ENCODE measurements around the gene SDK1.

SDK1 gene

GRCh38 chr7:3896169-3896765 is 595.2 kb downstream of the SDK1 start:
- H3K36me3 ChIP-seq (ENCODE audit: control insufficient read depth in 2 of 2, insufficient read depth in 2 of 2, low read length in 2 of 2) = no peaks in the 10 kb centered on the region
- H3K27me3 ChIP-seq (ENCODE audit: control insufficient read depth in 1 of 2, insufficient read depth in 2 of 2, low read length in 2 of 2) = no peaks in the 10 kb centered on the region
- no peaks in the 10 kb centered on the region for H3K9me3 ChIP-seq (ENCODE audit: control insufficient read depth in 2 of 2, low read length in 2 of 2)
- H3K4me1 ChIP-seq (ENCODE audit: control insufficient read depth, insufficient read depth, low read length) = no peaks in the 10 kb centered on the region
- no peak overlapping the region for H3K27ac ChIP-seq (ENCODE audit: low read length)
- no peak overlapping the region for H3K4me3 ChIP-seq (ENCODE audit: low read length in 2 of 2)
- H3K9ac ChIP-seq (ENCODE audit: low read length in 2 of 2) = no peak overlapping the region

DNA sequence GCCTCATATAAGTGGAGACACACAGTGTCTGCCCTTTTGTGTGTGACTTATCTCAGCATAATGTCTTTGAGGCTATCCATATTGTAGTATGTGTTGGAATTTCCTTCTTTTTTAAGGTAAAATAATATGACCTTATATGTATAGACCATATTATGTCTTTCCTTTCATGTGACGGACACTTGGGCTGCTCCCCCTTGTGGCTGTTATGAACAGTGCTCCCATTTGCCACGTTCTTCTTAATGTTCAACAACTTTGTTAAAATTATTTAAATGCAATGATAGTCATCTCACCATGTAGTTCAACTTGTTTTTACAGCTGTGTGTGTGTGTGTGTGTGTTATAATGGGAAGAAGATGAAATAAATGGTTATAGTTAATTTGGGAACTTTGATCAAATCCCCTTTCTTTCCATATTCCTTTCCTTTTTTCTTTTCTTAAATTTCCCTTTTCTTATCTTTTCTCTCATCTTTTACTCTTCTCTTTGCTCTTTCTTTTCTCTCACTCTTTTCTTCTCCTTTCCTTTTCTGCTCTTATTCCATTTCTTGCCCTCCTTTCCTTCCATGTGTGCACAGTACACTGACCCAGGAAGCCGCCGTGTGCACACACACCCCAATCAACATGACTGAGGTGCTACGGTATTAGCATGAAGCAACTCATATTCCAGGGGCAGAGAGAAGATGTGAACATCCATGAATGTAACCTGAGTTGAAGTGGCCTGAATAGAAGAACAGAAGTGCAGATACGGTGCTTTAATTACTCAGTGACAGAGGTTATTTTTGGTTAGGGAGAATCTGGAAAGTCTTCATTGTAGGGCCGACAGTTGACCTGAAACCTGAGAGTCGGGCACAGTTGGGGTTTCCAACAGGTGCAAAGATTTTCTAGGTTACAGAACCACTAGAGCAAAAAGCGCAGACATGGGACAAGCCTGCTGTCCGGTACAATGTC is 596.6 kb downstream of the SDK1 start:
- H3K4me1 ChIP-seq (ENCODE audit: control insufficient read depth, insufficient read depth, low read length) = no peaks in the 10 kb centered on the region
- H3K9me3 ChIP-seq (ENCODE audit: control insufficient read depth in 2 of 2, low read length in 2 of 2) = no peaks in the 10 kb centered on the region
- no peaks in the 10 kb centered on the region for H3K27me3 ChIP-seq (ENCODE audit: control insufficient read depth in 1 of 2, insufficient read depth in 2 of 2, low read length in 2 of 2)
- no peaks in the 10 kb centered on the region for H3K36me3 ChIP-seq (ENCODE audit: control insufficient read depth in 2 of 2, insufficient read depth in 2 of 2, low read length in 2 of 2)
- no peak overlapping the region for H3K27ac ChIP-seq (ENCODE audit: low read length)
- H3K9ac ChIP-seq (ENCODE audit: low read length in 2 of 2) = no peak overlapping the region
- H3K4me3 ChIP-seq (ENCODE audit: low read length in 2 of 2) = no peak overlapping the region

DNA sequence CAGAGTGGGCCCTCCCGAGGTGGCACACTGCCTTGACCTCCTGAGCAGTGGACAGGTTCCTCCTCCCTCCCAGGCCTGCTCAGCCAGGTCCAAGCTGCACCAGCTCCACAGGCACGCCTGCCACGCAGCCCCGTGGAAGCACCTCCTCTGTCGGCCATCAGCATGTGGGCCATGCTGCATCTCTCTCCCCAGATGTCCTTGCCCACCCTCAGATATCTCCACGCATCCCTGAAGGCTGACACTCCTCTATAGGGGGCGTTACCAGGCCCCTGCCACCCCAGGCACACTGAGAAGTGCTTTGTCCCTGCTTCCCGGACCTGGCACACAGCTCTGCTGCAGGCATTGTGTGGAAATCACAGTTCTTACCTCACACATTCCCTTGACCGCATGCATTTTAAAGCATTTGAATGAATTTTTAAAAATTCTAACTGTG is 598.5 kb downstream of the SDK1 start:
- H3K9ac ChIP-seq (ENCODE audit: low read length in 2 of 2) = no peak overlapping the region
- no peak overlapping the region for H3K4me3 ChIP-seq (ENCODE audit: low read length in 2 of 2)
- H3K36me3 ChIP-seq (ENCODE audit: control insufficient read depth in 2 of 2, insufficient read depth in 2 of 2, low read length in 2 of 2) = no peaks in the 10 kb centered on the region
- H3K9me3 ChIP-seq (ENCODE audit: control insufficient read depth in 2 of 2, low read length in 2 of 2) = no peaks in the 10 kb centered on the region
- no peaks in the 10 kb centered on the region for H3K4me1 ChIP-seq (ENCODE audit: control insufficient read depth, insufficient read depth, low read length)
- no peak overlapping the region for H3K27ac ChIP-seq (ENCODE audit: low read length)
- H3K27me3 ChIP-seq (ENCODE audit: control insufficient read depth in 1 of 2, insufficient read depth in 2 of 2, low read length in 2 of 2) = no peaks in the 10 kb centered on the region

DNA sequence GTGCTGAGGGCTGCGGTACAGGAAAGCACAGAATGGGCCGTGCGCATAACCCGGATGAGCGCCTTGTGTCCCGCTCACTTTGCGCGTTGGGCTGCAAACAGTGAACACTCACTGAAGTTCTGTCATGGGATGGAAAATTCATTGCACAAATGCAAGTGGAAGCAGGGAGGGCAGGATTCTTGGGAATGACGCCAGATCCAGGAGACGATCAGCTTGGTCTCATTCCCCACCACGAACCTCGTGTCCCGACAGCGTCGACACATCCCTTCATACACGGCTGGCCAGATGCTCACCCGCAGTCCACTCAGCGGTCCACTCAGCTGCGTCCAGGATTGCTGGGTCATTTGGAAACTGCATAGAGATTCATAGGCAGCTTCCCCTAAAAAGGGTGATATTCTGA is 607.1 kb downstream of the SDK1 start:
- no peak overlapping the region for H3K4me3 ChIP-seq (ENCODE audit: low read length in 2 of 2)
- no peaks in the 10 kb centered on the region for H3K9me3 ChIP-seq (ENCODE audit: control insufficient read depth in 2 of 2, low read length in 2 of 2)
- no peak overlapping the region for H3K9ac ChIP-seq (ENCODE audit: low read length in 2 of 2)
- H3K36me3 ChIP-seq (ENCODE audit: control insufficient read depth in 2 of 2, insufficient read depth in 2 of 2, low read length in 2 of 2) = no peaks in the 10 kb centered on the region
- no peak overlapping the region for H3K27ac ChIP-seq (ENCODE audit: low read length)
- H3K27me3 ChIP-seq (ENCODE audit: control insufficient read depth in 1 of 2, insufficient read depth in 2 of 2, low read length in 2 of 2) = no peaks in the 10 kb centered on the region
- no peaks in the 10 kb centered on the region for H3K4me1 ChIP-seq (ENCODE audit: control insufficient read depth, insufficient read depth, low read length)

DNA sequence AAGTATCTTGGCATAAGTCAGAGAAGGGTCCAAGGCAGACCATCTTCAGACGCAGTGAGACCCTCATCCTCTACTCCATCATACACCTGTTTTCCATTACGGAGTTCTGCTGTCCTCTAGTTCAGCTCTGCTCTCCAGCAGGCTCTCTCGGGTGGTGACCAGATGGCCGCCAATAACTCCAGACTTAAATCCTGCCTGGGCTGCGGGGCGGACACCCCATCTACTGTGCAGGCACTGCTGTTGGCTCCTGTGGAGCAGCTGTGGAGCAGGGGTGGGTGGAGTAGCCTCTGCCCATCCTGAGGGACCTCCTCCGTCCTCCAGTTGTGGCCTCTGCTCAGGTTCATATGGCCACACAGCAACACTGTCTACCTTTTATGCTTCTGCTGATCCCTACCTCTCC is 608.1 kb downstream of the SDK1 start:
- Histone ChIP-seq H3K9ac (ENCODE audit: low read length in 2 of 2) (no peak overlapping the region), H3K27ac (ENCODE audit: low read length) (no peak overlapping the region), H3K36me3 (ENCODE audit: control insufficient read depth in 2 of 2, insufficient read depth in 2 of 2, low read length in 2 of 2) (no peaks in the 10 kb centered on the region), H3K27me3 (ENCODE audit: control insufficient read depth in 1 of 2, insufficient read depth in 2 of 2, low read length in 2 of 2) (no peaks in the 10 kb centered on the region), H3K4me1 (ENCODE audit: control insufficient read depth, insufficient read depth, low read length) (no peaks in the 10 kb centered on the region), H3K4me3 (ENCODE audit: low read length in 2 of 2) (no peak overlapping the region), H3K9me3 (ENCODE audit: control insufficient read depth in 2 of 2, low read length in 2 of 2) (no peaks in the 10 kb centered on the region)

DNA sequence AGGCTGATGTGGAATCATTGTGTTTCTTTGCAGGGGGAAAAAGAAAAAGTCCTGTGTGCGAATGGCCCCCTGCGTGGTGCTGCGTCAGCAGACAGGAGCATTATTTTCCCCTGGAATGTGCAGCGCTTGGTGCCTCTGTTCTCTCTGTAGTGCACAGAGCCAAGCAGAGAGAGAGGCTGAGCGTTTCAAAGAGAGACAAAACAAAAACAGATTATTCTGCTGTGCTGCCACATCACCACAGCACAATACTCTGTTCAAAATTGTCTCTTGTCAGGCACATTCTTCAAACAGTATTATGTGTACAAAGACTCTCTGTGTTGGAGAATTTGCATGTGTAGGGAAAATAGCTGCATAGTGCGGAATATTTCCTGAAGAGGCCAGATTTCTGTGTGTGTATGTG is 609.0 kb downstream of the SDK1 start:
- Histone ChIP-seq H3K9me3 (ENCODE audit: control insufficient read depth in 2 of 2, low read length in 2 of 2) (no peaks in the 10 kb centered on the region), H3K4me3 (ENCODE audit: low read length in 2 of 2) (no peak overlapping the region), H3K27me3 (ENCODE audit: control insufficient read depth in 1 of 2, insufficient read depth in 2 of 2, low read length in 2 of 2) (no peaks in the 10 kb centered on the region), H3K4me1 (ENCODE audit: control insufficient read depth, insufficient read depth, low read length) (no peaks in the 10 kb centered on the region), H3K36me3 (ENCODE audit: control insufficient read depth in 2 of 2, insufficient read depth in 2 of 2, low read length in 2 of 2) (no peaks in the 10 kb centered on the region), H3K27ac (ENCODE audit: low read length) (no peak overlapping the region), H3K9ac (ENCODE audit: low read length in 2 of 2) (no peak overlapping the region)

- H3K36me3 ChIP-seq (ENCODE audit: control insufficient read depth in 2 of 2, insufficient read depth in 2 of 2, low read length in 2 of 2) = no peaks in the 10 kb centered on the region
Observed at GRCh38 chr7:3911685-3912084, 610.6 kb downstream of the SDK1 start.

DNA sequence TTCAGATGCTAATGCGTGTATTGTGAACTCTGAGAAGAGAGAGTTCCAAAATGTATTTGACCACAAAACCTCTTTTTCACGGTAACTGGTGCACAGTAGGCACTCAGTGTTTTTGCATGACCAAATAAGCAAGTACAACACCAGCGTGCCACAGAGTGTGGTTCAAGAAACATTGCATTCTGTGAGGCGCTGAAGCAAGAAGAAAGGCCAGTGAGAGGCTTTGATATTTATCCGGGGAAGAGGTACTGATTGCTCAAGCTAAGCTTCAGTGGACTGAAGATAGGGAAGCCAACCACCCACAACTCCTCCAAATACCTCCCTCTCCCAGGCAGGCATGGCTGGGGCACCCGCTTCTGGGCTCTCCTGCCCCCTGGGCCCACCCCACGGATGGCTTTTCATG is 611.2 kb downstream of the SDK1 start:
- no peaks in the 10 kb centered on the region for H3K36me3 ChIP-seq (ENCODE audit: control insufficient read depth in 2 of 2, insufficient read depth in 2 of 2, low read length in 2 of 2)
- no peak overlapping the region for H3K9ac ChIP-seq (ENCODE audit: low read length in 2 of 2)
- H3K9me3 ChIP-seq (ENCODE audit: control insufficient read depth in 2 of 2, low read length in 2 of 2) = no peaks in the 10 kb centered on the region
- H3K27ac ChIP-seq (ENCODE audit: low read length) = no peak overlapping the region
- no peak overlapping the region for H3K4me3 ChIP-seq (ENCODE audit: low read length in 2 of 2)
- H3K27me3 ChIP-seq (ENCODE audit: control insufficient read depth in 1 of 2, insufficient read depth in 2 of 2, low read length in 2 of 2) = no peaks in the 10 kb centered on the region
- no peaks in the 10 kb centered on the region for H3K4me1 ChIP-seq (ENCODE audit: control insufficient read depth, insufficient read depth, low read length)

More at GRCh38 chr7:3911685-3912084, 610.6 kb downstream of the SDK1 start:
- Histone ChIP-seq H3K27ac (ENCODE audit: low read length) (no peak overlapping the region), H3K4me1 (ENCODE audit: control insufficient read depth, insufficient read depth, low read length) (no peaks in the 10 kb centered on the region), H3K4me3 (ENCODE audit: low read length in 2 of 2) (no peak overlapping the region), H3K9ac (ENCODE audit: low read length in 2 of 2) (no peak overlapping the region), H3K9me3 (ENCODE audit: control insufficient read depth in 2 of 2, low read length in 2 of 2) (no peaks in the 10 kb centered on the region), H3K27me3 (ENCODE audit: control insufficient read depth in 1 of 2, insufficient read depth in 2 of 2, low read length in 2 of 2) (no peaks in the 10 kb centered on the region)

- Histone ChIP-seq H3K27ac (ENCODE audit: low read length) (no peak overlapping the region), H3K27me3 (ENCODE audit: control insufficient read depth in 1 of 2, insufficient read depth in 2 of 2, low read length in 2 of 2) (no peaks in the 10 kb centered on the region)
Observed at GRCh38 chr7:3914051-3914775, 613.2 kb downstream of the SDK1 start.

DNA sequence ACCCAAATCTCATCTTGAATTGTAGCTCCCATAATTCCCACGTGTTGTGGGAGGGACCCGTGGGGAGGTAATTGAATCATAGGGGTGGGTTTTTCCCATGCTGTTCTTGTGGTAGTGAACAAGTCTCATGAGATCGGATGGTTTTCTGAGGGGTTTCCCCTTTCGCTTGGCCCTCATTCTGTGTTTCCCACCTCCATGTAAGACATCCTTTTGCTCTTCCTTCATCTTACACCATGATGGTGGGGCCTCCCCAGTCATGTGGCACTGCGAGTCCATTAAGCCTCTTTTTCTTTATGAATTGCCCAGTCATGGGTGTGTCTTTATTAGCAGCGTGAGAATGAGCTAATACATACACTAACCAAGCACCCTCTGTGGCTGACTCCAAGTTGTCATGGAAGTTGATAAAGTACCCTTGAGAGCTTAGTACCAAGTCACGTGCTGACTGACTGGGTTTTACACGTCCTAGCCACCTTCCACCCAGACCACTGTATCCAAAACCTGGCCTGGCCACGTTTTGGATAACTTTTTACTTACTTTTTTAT is 614.4 kb downstream of the SDK1 start:
- no peak overlapping the region for H3K9ac ChIP-seq (ENCODE audit: low read length in 2 of 2)
- no peak overlapping the region for H3K4me3 ChIP-seq (ENCODE audit: low read length in 2 of 2)
- H3K4me1 ChIP-seq (ENCODE audit: control insufficient read depth, insufficient read depth, low read length) = no peaks in the 10 kb centered on the region
- H3K27me3 ChIP-seq (ENCODE audit: control insufficient read depth in 1 of 2, insufficient read depth in 2 of 2, low read length in 2 of 2) = no peaks in the 10 kb centered on the region
- no peaks in the 10 kb centered on the region for H3K9me3 ChIP-seq (ENCODE audit: control insufficient read depth in 2 of 2, low read length in 2 of 2)
- no peak overlapping the region for H3K27ac ChIP-seq (ENCODE audit: low read length)
- no peaks in the 10 kb centered on the region for H3K36me3 ChIP-seq (ENCODE audit: control insufficient read depth in 2 of 2, insufficient read depth in 2 of 2, low read length in 2 of 2)

More at GRCh38 chr7:3914051-3914775, 613.2 kb downstream of the SDK1 start:
- Histone ChIP-seq H3K36me3 (ENCODE audit: control insufficient read depth in 2 of 2, insufficient read depth in 2 of 2, low read length in 2 of 2) (no peaks in the 10 kb centered on the region), H3K9ac (ENCODE audit: low read length in 2 of 2) (no peak overlapping the region), H3K4me3 (ENCODE audit: low read length in 2 of 2) (no peak overlapping the region), H3K4me1 (ENCODE audit: control insufficient read depth, insufficient read depth, low read length) (no peaks in the 10 kb centered on the region), H3K9me3 (ENCODE audit: control insufficient read depth in 2 of 2, low read length in 2 of 2) (no peaks in the 10 kb centered on the region)

Measured in stomach smooth muscle (tissue), 2 donors.